ENCODE data around the gene NPPB.

GRCh38 chr1:11835441-11836225, 23.1 kb downstream of the NPPB start:
- no peak for TF ChIP-seq CTCF (IDR thresholded peaks at IDR 0.05; ENCODE audit: low read depth, low read length)
- TF ChIP-seq POLR2A (IDR thresholded peaks at IDR 0.05; ENCODE audit: extremely low read depth, insufficient read length) = no peak
- no peak for TF ChIP-seq MYC (IDR thresholded peaks at IDR 0.05; ENCODE audit: low read depth, low read length)
- no peak for TF ChIP-seq MAX (IDR thresholded peaks at IDR 0.05; ENCODE audit: low read depth, low read length)
